Sciatic nerve (tissue), 2 donors: ENCODE measurements around the gene SLC43A1. TPM values are rescaled to one million over a fixed set of nuclear protein-coding genes. Genes with fewer than 3 reads are reported as not detected.
A peak's percentile ranks its signal among the peaks of the same experiment; 100 is the strongest.
"Not testable (repeated sequence)": the region's sequence is repeated elsewhere in the genome, so short reads cannot be mapped to it uniquely, and the experiment has no call there.

Experiments used
- ATAC-seq: fragments of 200-7000 bp; cut with Tn5 transposase; one replicate; pipeline ENCODE4 v1.9.1; 2020; ENCODE audit warnings: mild to moderate bottlenecking, moderate library complexity
- DNase-seq: peaks from one replicate; pipeline ENCODE4 v3.0.0-alpha.2; 2020; ENCODE audit warnings: low spot score
- intact Hi-C: fragments of 100-400 bp; cut with DNase I; formaldehyde crosslinking; loops from one replicate; pipeline ENCODE4 v1.14.2; 2022
- total RNA-seq: library from RNA; stranded (reverse); fragmentation: NEBNext Ultra II Directional; extraction: Animal tissue kit (Norgen Biotek cat#: 25700); gene quantifications from one replicate; pipeline ENCODE4 v1.2.1, GENCODE V29; 2021
- donor health status: DM: no; HTN: no; CAD: no.
- donor health status: DM: no; HTN: no; CAD: no.

Gene SLC43A1
- total RNA-seq, 1 donor from 2014 or later = 14.8 TPM

DNA sequence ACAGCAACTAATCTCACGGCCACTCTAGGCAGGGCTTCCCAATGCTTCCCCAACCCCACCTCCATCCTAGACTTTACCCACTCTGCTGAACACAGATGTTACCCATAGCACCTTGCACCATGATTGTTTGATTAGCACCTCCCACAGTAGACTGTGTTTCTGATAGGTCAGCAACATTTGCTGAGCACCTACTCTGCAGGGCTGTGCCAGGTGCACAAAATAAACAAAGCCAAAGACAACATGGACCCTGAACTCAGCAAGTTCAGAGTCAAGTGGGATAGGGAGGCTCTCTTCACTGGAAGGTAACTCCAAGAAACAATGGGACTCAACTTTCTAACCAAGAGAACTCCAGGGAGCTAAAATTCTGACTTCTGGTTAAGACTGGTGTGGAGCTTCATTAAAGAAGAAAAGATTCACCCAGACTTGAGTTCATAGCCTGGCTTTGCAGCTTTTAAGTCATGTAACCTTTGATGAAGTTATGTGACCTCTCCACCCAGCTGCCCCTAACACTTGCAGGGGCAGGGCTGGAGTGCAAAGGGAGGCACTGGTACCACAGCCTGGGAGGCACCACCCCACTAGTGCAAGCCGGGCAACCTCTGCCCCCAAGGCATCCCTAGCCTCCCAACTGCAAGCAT lies 61.8 kb downstream of the SLC43A1 start:
- DNase-seq (no peak), ATAC-seq (no peak)
- intact Hi-C loops = loop anchor here (10.0 kb wide), 1 partner anchor 109 kb away; no protein-coding TSS in a partner anchor

GRCh38 chr11:57446055-57446454 lies 69.4 kb downstream of the SLC43A1 start:
- intact Hi-C loops = no loop called here
- no peak for DNase-seq
- ATAC-seq = no peak

DNA sequence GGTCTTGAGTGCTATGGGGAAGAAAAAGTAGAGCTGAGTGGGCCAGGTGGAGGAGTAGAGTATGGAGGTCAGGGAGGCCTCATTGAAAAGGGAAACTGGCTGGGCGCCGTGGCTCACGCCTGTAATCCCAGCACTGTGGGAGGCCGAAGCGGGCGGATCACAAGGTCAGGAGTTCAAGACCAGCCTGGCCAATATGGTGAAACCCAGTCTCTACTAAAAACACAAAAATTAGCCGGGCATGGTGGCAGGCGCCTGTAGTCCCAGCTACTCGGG lies 70.4 kb downstream of the SLC43A1 start:
- ATAC-seq, intact Hi-C loops: not testable (repeated sequence)

GRCh38 chr11:57444362-57445121 lies 71.0 kb downstream of the SLC43A1 start:
- ATAC-seq = no peak
- intact Hi-C loops = no loop called here
- DNase-seq = no peak

More for the DNA sequence above, 70.4 kb downstream of the SLC43A1 start:
- not testable (repeated sequence) for DNase-seq

DNA sequence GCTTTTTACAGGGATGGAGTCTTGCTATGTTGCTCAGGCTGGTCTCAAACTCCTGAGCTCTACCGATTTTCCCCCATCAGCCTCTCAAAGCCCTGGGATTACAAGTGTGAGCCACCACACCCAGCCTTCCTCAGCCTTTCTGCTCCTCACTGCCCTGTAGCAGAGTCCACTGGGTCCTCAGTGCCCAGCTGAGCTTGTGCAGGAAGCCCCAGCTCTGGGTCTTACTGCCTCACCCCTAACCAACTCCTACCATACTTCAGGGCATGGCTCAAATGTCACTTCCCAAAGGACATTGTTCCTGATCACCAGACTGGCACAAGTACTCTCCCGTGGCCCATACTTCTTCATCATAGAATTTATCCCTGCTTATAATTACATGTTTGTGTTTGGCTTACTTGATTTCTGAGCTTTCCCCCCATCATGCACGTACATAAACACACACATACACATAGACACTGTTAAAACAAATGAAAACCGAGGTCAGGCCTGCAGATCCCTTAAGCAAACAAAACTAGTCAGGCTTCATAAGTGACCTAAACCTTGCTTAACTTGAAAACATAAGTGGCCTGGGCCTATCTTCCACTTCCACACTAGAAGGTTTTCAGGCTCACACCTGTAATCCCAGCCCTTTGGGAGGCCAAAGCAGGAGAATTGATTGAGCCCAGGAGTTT lies 74.6 kb downstream of the SLC43A1 start:
- no peak for ATAC-seq
- no peak for DNase-seq
- intact Hi-C loops = no loop called here

DNA sequence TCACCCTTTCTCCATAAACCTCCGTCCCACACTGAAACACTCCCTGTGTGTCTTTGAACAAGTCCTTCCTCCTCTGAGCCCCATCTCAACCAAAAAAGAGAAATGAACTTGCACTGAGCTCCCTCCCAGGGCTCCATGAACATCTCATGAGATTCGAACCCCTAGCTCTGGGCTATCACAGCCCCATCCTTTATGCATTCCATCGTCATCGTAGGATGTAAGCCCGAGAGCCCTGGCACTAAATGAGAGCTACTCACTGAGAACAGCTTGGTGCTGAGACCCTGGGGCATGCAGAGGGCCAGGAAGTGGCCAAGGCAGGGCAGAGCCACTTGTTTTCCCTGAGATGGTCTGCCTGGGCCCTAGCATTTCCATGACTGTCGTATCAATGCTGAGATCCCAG lies 75.7 kb downstream of the SLC43A1 start:
- intact Hi-C loops = no loop called here
- no peak for DNase-seq
- no peak for ATAC-seq

DNA sequence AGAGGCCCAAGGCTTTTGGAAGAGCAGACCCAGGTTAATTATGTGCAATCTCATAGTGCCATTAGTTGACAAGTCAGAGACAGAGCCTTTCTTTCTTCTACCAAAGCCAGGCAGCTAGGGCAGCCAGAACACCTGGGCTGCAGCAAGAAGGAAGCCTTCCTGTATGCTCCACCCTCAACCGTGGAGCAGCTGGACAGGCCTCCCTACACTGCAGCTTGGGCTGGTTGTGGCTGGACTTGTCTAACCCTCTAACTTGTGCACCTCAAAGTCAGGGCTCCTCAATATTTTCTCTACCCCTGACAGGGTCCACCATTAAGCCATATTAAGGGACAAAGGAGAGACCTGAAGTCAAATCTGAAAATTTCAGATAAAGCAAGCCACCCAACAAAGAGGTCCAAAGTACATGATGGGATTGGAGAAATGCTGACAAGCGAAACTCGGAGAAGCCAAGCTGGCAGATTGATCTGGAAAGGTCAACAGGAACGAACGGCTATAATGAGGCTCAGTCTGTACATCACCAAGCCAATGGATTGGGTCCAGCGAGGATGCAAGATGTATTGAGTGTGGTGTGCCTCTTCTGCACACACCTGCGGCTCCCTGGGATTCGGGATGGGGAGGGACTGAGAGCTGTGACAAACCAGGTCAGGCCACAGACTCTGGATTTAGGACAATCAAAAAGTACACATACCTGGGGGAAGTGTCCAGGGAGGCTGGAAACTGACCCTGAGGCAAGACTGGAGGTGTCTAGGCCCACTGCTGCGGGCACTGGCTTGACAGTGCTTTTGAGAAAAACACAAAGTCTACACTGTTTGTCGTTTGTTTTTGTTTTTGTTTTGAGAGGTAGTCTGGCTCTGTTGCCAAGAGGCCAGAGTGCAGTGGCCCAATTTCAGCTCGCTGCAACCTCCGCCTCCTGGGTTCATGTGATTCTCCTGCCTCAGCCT lies 76.9 kb downstream of the SLC43A1 start:
- DNase-seq = no peak
- ATAC-seq = no peak
- intact Hi-C loops = no loop called here

GRCh38 chr11:57436031-57436430 lies 79.5 kb downstream of the SLC43A1 start:
- ATAC-seq (no peak), DNase-seq (no peak)
- intact Hi-C loops = no loop called here

- intact Hi-C loops = no loop called here
- DNase-seq = no peak
- peak; percentile 93 for ATAC-seq
Measured at GRCh38 chr11:57434640-57435546, 80.6 kb downstream of the SLC43A1 start.

Other genes with a start within 250 kb of the SLC43A1 start
- 178 TPM for gene TNKS1BP1, start 190.8 kb downstream of the SLC43A1 start, total RNA-seq
- 54.9 TPM for gene SSRP1, start 179.8 kb downstream of the SLC43A1 start, total RNA-seq
- gene P2RX3, start 177.3 kb downstream of the SLC43A1 start, total RNA-seq = not detected
- gene PRG3, start 134.6 kb downstream of the SLC43A1 start, total RNA-seq = not detected
- not detected for gene PRG2, start 125.1 kb downstream of the SLC43A1 start, total RNA-seq
- gene SLC43A3, start 88.6 kb downstream of the SLC43A1 start, total RNA-seq = 75.4 TPM
- gene RTN4RL2, start 55.2 kb downstream of the SLC43A1 start, total RNA-seq = 2.5 TPM
- 42.0 TPM for gene TIMM10, start 15.1 kb upstream of the SLC43A1 start, total RNA-seq
- gene SMTNL1, start 21.9 kb upstream of the SLC43A1 start, total RNA-seq = not detected
- gene UBE2L6, start 52.0 kb upstream of the SLC43A1 start, total RNA-seq = 53.5 TPM
- gene SERPING1, start 82.0 kb upstream of the SLC43A1 start, total RNA-seq = 701 TPM
- gene YPEL4, start 134.2 kb upstream of the SLC43A1 start, total RNA-seq = 2.1 TPM
- 11.9 TPM for gene CLP1, start 142.1 kb upstream of the SLC43A1 start, total RNA-seq
- gene ZDHHC5, start 152.4 kb upstream of the SLC43A1 start, total RNA-seq = 45.4 TPM
- gene MED19, start 196.5 kb upstream of the SLC43A1 start, total RNA-seq = 9.6 TPM
- 56.9 TPM for gene TMX2, start 196.9 kb upstream of the SLC43A1 start, total RNA-seq
- 77.5 TPM for gene SELENOH, start 225.8 kb upstream of the SLC43A1 start, total RNA-seq
- not detected for gene BTBD18, start 236.1 kb upstream of the SLC43A1 start, total RNA-seq
- 270 TPM for gene CTNND1, start 246.1 kb upstream of the SLC43A1 start, total RNA-seq